OCI-LY1 (cell line): Measurements from ENCODE around the gene COPZ1.

ENCODE experiments used
- H2AFZ ChIP-seq: fragments of 200-600 bp; sonication (generic), shearing (Covaris generic); 2 replicates; pipeline ENCODE4 v1.6.0; 2014; ENCODE audit warnings: antibody characterized with exemption, mild to moderate bottlenecking, low read length
- H3F3A ChIP-seq: fragments of 200-600 bp; sonication (generic), shearing (Covaris generic); 2 replicates; pipeline ENCODE4 v1.6.0; 2014; ENCODE audit warnings: mild to moderate bottlenecking, antibody characterized with exemption, low read length, moderate library complexity; ENCODE audit not compliant: insufficient read depth
- H3K27ac ChIP-seq: fragments of 200-600 bp; sonication (generic); 2 replicates; pipeline ENCODE4 v1.5.1; 2014; ENCODE audit warnings: low read length, mixed run types, mild to moderate bottlenecking, low read depth; ENCODE audit not compliant: poor library complexity, severe bottlenecking
- H3K27me3 ChIP-seq: fragments of 200-600 bp; sonication (generic); 2 replicates; pipeline ENCODE4 v1.6.0; 2014; ENCODE audit warnings: antibody characterized with exemption, mild to moderate bottlenecking, low read length, moderate library complexity; ENCODE audit not compliant: insufficient read depth
- H3K36me3 ChIP-seq: fragments of 200-600 bp; sonication (generic); 2 replicates; pipeline ENCODE4 v1.6.1; 2014; ENCODE audit warnings: mild to moderate bottlenecking, antibody characterized with exemption, low read length, moderate library complexity, mixed read lengths; ENCODE audit not compliant: insufficient read depth
- H3K4me1 ChIP-seq: fragments of 200-600 bp; sonication (generic); 2 replicates; pipeline ENCODE4 v1.5.1; 2014; ENCODE audit warnings: mild to moderate bottlenecking, low read length, moderate library complexity; ENCODE audit not compliant: insufficient read depth, severe bottlenecking
- H3K4me2 ChIP-seq: fragments of 200-600 bp; sonication (generic), shearing (Covaris generic); 2 replicates; pipeline ENCODE4 v1.6.1; 2014; ENCODE audit warnings: low read length
- H3K4me3 ChIP-seq: fragments of 200-600 bp; sonication (generic); 2 replicates; pipeline ENCODE4 v1.5.1; 2014; ENCODE audit warnings: low read length, low read depth, mild to moderate bottlenecking, mixed read lengths; ENCODE audit not compliant: poor library complexity, severe bottlenecking
- H3K79me2 ChIP-seq: fragments of 200-600 bp; shearing (Covaris generic); 2 replicates; pipeline ENCODE4 v1.6.1; 2016; ENCODE audit warnings: mixed run types, low read length, mixed read lengths; ENCODE audit not compliant: insufficient read depth
- H3K9ac ChIP-seq: fragments of 200-600 bp; sonication (generic), shearing (Covaris generic); 2 replicates; pipeline ENCODE4 v1.6.1; 2014; ENCODE audit warnings: mild to moderate bottlenecking, low read length, mixed read lengths
- H3K9me2 ChIP-seq: fragments of 200-600 bp; sonication (generic), shearing (Covaris generic); 2 replicates; pipeline ENCODE4 v1.6.1; 2014; ENCODE audit warnings: low read depth, mild to moderate bottlenecking, low read length, mixed read lengths
- H3K9me3 ChIP-seq: fragments of 200-600 bp; shearing (Covaris generic); 2 replicates; pipeline ENCODE4 v1.6.1; 2014; ENCODE audit warnings: low read length, mixed read lengths
- H4K20me1 ChIP-seq: fragments of 200-600 bp; sonication (generic), shearing (Covaris generic); 2 replicates; pipeline ENCODE4 v1.6.0; 2016; ENCODE audit warnings: mild to moderate bottlenecking, low read length; ENCODE audit not compliant: insufficient read depth
- CTCF ChIP-seq: fragments of 200-600 bp; sonication (generic), shearing (Covaris generic); IDR thresholded peaks from 2 replicates; pipeline ENCODE4 v1.5.1; 2017; ENCODE audit warnings: mild to moderate bottlenecking, antibody characterized with exemption, low read length, moderate library complexity, mixed read lengths
- EZH2 ChIP-seq: fragments of 200-600 bp; sonication (generic), shearing (Covaris generic); IDR thresholded peaks from 2 replicates; pipeline ENCODE4 v1.8.0; 2017; ENCODE audit warnings: borderline replicate concordance, mixed run types, mild to moderate bottlenecking, antibody characterized with exemption, low read length, moderate library complexity, mixed read lengths

COPZ1 gene

DNA sequence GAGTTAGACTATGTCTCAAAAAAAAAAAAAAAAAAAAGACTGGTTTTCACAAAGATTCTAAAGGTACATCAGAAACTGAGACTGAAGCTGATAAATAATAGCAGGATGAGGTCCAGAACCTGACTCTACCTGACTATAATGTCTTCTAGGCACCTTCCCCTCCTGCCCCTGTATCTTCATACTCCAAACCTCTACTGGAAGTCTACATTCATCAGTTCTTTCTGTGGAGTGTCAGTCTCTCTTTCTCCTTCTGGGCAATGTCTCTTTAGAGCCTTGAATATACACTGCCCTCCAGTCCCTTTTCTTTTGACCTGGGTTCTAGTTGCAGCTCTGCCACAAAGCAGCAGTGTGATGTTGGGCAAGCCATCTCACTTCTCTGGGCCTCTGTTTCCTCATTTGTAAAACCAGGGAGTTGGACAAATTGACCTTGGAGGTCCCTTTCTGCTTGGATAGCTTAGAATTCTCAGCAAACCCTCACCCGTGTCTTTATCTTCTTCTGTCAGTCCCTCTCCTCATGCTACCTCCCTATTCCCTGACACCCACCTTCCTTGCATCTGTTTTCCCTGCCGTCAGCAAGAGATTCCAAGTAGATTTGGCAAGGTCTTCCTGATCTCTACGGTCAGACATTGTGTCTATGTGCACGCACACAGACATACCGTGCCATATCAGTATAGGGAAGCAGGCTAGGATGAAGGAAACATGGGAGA, 28.4 kb upstream of the COPZ1 start:
- H3K4me2 ChIP-seq: no peak overlapping the region
- no peak overlapping the region for H3K4me3 ChIP-seq
- H3K36me3 ChIP-seq: no peaks in the 10 kb centered on the region

GRCh38 chr12:54298904-54299303, 26.0 kb upstream of the COPZ1 start:
- H3K9ac ChIP-seq: no peak overlapping the region
- H3K79me2 ChIP-seq: no peaks in the 10 kb centered on the region
- no peaks in the 10 kb centered on the region; the same call in 1 of the 2 replicates for H3F3A ChIP-seq
- no peak overlapping the region for H3K4me3 ChIP-seq
- H3K9me2 ChIP-seq: no peaks in the 10 kb centered on the region
- TF ChIP-seq EZH2: no peak
- TF ChIP-seq CTCF: no peak
- H3K36me3 ChIP-seq: no peaks in the 10 kb centered on the region
- no peaks in the 10 kb centered on the region for H3K9me3 ChIP-seq
- no peak overlapping the region for H3K27ac ChIP-seq
- H3K4me2 ChIP-seq: no peak overlapping the region
- H4K20me1 ChIP-seq: no peaks in the 10 kb centered on the region
- 0 out of 2 replicates have a peak, but pooled peaks cover 8% of the 10 kb centered on the region for H3K27me3 ChIP-seq
- no peak overlapping the region for H2AFZ ChIP-seq
- peaks cover under 1% of the 10 kb centered on the region for H3K4me1 ChIP-seq

More for the DNA sequence above, 28.4 kb upstream of the COPZ1 start:
- TF ChIP-seq EZH2 (no peak), CTCF (no peak)
- H3K79me2 ChIP-seq: no peaks in the 10 kb centered on the region
- no peak overlapping the region for H3K27ac ChIP-seq
- H3K4me1 ChIP-seq: no peaks in the 10 kb centered on the region
- H2AFZ ChIP-seq: no peak overlapping the region
- H3K9me2 ChIP-seq: no peaks in the 10 kb centered on the region
- H4K20me1 ChIP-seq: no peaks in the 10 kb centered on the region
- H3K27me3 ChIP-seq: no peaks in the 10 kb centered on the region
- H3F3A ChIP-seq: no peaks in the 10 kb centered on the region
- no peak overlapping the region for H3K9ac ChIP-seq
- H3K9me3 ChIP-seq: no peaks in the 10 kb centered on the region

DNA sequence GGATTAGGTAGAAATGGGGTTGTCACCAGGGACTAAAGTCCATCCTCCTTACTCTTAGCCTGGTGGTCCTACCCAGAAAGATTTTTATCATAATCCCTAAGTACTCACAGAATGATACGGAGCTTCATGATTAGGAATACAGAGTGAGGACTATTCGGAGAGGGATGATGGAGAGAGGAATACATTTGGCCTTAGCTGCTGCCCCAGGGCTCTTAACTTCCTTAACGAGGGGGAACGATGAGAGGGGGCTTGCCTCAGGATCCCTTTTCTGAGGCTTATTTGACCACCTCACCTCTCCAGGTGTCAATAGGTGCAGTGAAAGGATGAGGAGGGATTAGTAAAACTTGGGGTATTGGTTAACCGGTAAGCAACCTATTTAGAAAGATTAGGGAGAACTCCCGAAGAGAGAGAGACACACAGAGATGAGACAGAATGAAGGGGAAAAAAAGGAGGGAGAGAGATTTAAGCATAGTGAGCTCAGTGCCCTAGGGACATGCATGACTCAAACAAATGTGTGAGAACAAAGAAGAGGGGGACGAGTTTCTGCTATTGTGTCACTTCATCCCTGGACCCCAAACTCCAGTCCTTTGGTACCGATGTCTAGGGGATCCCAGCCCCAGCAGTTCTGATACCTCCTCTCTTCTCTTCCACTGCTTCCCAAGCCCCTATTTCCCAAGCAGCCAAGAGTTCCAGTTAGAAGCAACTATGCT, 25.3 kb upstream of the COPZ1 start:
- H2AFZ ChIP-seq: no peak overlapping the region
- H3K9me2 ChIP-seq: no peaks in the 10 kb centered on the region
- no peak for TF ChIP-seq CTCF
- TF ChIP-seq EZH2: no peak
- H3K27me3 ChIP-seq: peaks cover 8% of the 10 kb centered on the region; the same call in 1 of the 2 replicates
- no peaks in the 10 kb centered on the region; the same call in 1 of the 2 replicates for H3F3A ChIP-seq
- H3K36me3 ChIP-seq: no peaks in the 10 kb centered on the region
- H3K4me2 ChIP-seq: no peak overlapping the region
- no peaks in the 10 kb centered on the region for H3K79me2 ChIP-seq
- no peaks in the 10 kb centered on the region for H3K9me3 ChIP-seq
- no peak overlapping the region for H3K4me3 ChIP-seq
- no peaks in the 10 kb centered on the region for H4K20me1 ChIP-seq
- no peak overlapping the region for H3K9ac ChIP-seq
- no peak overlapping the region for H3K27ac ChIP-seq
- peaks cover 6% of the 10 kb centered on the region for H3K4me1 ChIP-seq
